Fibroblast of lung (primary cell): Measurements from ENCODE around the gene CDC23.

Experiments
- EZH2 ChIP-seq: IDR thresholded peaks from 2 replicates; pipeline ENCODE4 v1.5.1; 2012; ENCODE audit warnings: low read length, control low read depth, mild to moderate bottlenecking; ENCODE audit errors: missing control alignments
- TF ChIP-seq, protein P1 (sequence below), 2 donors: IDR thresholded peaks in 1 of 2; conservative IDR thresholded peaks in 1 of 2; 1 replicate in 1 of 2; 2 replicates in 1 of 2; pipeline ENCODE4 v1.5.1; 2011 to 2012; ENCODE audit warnings: low read length in 2 of 2, control low read depth in 1 of 2, inconsistent platforms in 1 of 2, low read depth in 1 of 2, mild to moderate bottlenecking in 1 of 2

DNA sequence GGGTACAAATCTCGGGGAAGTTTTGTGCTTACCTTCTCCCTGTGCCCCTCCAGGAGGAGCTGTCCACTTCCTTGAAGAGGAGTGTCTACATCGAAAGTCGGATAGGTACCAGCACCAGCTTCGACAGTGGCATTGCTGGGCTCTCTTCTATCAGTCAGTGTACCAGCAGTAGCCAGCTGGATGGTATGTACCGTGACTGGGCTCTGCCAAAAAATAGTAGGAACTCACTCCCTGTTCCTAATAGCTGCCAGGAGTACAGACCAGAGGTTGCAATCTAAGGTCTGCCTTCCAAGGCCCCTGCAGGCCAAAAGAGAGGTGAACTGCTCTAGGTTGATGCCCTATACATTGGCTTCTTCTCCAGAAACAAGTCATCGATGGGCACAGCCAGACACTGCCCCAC lies 30.3 kb downstream of the CDC23 start:
- TF ChIP-seq, protein P1, sequence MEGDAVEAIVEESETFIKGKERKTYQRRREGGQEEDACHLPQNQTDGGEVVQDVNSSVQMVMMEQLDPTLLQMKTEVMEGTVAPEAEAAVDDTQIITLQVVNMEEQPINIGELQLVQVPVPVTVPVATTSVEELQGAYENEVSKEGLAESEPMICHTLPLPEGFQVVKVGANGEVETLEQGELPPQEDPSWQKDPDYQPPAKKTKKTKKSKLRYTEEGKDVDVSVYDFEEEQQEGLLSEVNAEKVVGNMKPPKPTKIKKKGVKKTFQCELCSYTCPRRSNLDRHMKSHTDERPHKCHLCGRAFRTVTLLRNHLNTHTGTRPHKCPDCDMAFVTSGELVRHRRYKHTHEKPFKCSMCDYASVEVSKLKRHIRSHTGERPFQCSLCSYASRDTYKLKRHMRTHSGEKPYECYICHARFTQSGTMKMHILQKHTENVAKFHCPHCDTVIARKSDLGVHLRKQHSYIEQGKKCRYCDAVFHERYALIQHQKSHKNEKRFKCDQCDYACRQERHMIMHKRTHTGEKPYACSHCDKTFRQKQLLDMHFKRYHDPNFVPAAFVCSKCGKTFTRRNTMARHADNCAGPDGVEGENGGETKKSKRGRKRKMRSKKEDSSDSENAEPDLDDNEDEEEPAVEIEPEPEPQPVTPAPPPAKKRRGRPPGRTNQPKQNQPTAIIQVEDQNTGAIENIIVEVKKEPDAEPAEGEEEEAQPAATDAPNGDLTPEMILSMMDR (conservative IDR thresholded peaks at IDR 0.05 in 1 of 2, IDR thresholded peaks at IDR 0.05 in 1 of 2; ENCODE audit: low read depth in 1 of 2, low read length in 2 of 2): no peak
- no peak for TF ChIP-seq EZH2
